Activated T-cell treated with anti-CD3 and anti-CD28 coated beads, Interleukin-2, amount 50 U/mL, for 24 hours (primary cell): ENCODE data around the gene ASPRV1.

Experiments used
- DNase-seq: peaks from one replicate; pipeline ENCODE4 v3.0.0-alpha.2; 2020
- H3K27ac Mint-ChIP-seq: 2 replicates; pipeline ENCODE4 v1.8.0; 2020; ENCODE audit warnings: mild to moderate bottlenecking, mixed read lengths
- H3K27me3 Mint-ChIP-seq: 2 replicates; pipeline ENCODE4 v1.8.0; 2020; ENCODE audit warnings: mixed read lengths
- H3K36me3 Mint-ChIP-seq: 2 replicates; pipeline ENCODE4 v1.8.0; 2020; ENCODE audit warnings: low read depth, mixed read lengths
- H3K4me1 Mint-ChIP-seq: 2 replicates; pipeline ENCODE4 v1.8.0; 2020; ENCODE audit warnings: low read depth, mixed read lengths
- H3K4me3 Mint-ChIP-seq: 2 replicates; pipeline ENCODE4 v1.8.0; 2020; ENCODE audit warnings: mild to moderate bottlenecking, moderate library complexity, mixed read lengths
- H3K9me3 Mint-ChIP-seq: 2 replicates; pipeline ENCODE4 v1.8.0; 2020; ENCODE audit warnings: mixed read lengths

The ASPRV1 gene

GRCh38 chr2:69994166-69994565 lies 32.7 kb upstream of the ASPRV1 start:
- no peaks in the 10 kb centered on the region for H3K27me3 Mint-ChIP-seq
- H3K36me3 Mint-ChIP-seq = peaks cover 21% of the 10 kb centered on the region
- DNase-seq = peak; percentile 16
- H3K9me3 Mint-ChIP-seq = no peaks in the 10 kb centered on the region
- H3K4me1 Mint-ChIP-seq = peaks cover 7% of the 10 kb centered on the region
- no peak overlapping the region for H3K4me3 Mint-ChIP-seq
- no peak overlapping the region for H3K27ac Mint-ChIP-seq

GRCh38 chr2:69993708-69994107 lies 32.3 kb upstream of the ASPRV1 start:
- Mint-ChIP-seq H3K4me1 (peaks cover 7% of the 10 kb centered on the region), H3K27ac (no peak overlapping the region), H3K9me3 (no peaks in the 10 kb centered on the region), H3K36me3 (peaks cover 21% of the 10 kb centered on the region), H3K27me3 (no peaks in the 10 kb centered on the region), H3K4me3 (no peak overlapping the region)
- no peak for DNase-seq

GRCh38 chr2:69993048-69993565 lies 31.7 kb upstream of the ASPRV1 start:
- Mint-ChIP-seq H3K27ac (no peak overlapping the region), H3K36me3 (peaks cover 21% of the 10 kb centered on the region), H3K27me3 (no peaks in the 10 kb centered on the region), H3K4me3 (no peak overlapping the region), H3K4me1 (peaks cover 10% of the 10 kb centered on the region), H3K9me3 (no peaks in the 10 kb centered on the region)
- DNase-seq = no peak

- Mint-ChIP-seq H3K9me3 (no peaks in the 10 kb centered on the region), H3K4me1 (peaks cover 12% of the 10 kb centered on the region), H3K36me3 (peaks cover 21% of the 10 kb centered on the region), H3K4me3 (no peak overlapping the region), H3K27me3 (no peaks in the 10 kb centered on the region), H3K27ac (no peak overlapping the region)
- DNase-seq = no peak
Measured at GRCh38 chr2:69992310-69993047, 31.0 kb upstream of the ASPRV1 start.

- Mint-ChIP-seq H3K36me3 (peaks cover 10% of the 10 kb centered on the region), H3K9me3 (no peaks in the 10 kb centered on the region), H3K4me3 (no peak overlapping the region), H3K27me3 (no peaks in the 10 kb centered on the region), H3K27ac (no peak overlapping the region), H3K4me1 (peaks cover 7% of the 10 kb centered on the region)
- DNase-seq = no peak
Measured at GRCh38 chr2:69989441-69990105, 28.1 kb upstream of the ASPRV1 start.

- Mint-ChIP-seq H3K4me3 (no peak overlapping the region), H3K27me3 (no peaks in the 10 kb centered on the region), H3K27ac (no peak overlapping the region), H3K36me3 (peaks cover 6% of the 10 kb centered on the region), H3K4me1 (peaks cover 7% of the 10 kb centered on the region), H3K9me3 (no peaks in the 10 kb centered on the region)
- no peak for DNase-seq
Measured at GRCh38 chr2:69989009-69989408, 27.6 kb upstream of the ASPRV1 start.

GRCh38 chr2:69988086-69988635 lies 26.7 kb upstream of the ASPRV1 start:
- no peaks in the 10 kb centered on the region for H3K9me3 Mint-ChIP-seq
- H3K27ac Mint-ChIP-seq = no peak overlapping the region
- H3K4me1 Mint-ChIP-seq = peaks cover 7% of the 10 kb centered on the region
- DNase-seq = no peak
- H3K4me3 Mint-ChIP-seq = no peak overlapping the region
- no peaks in the 10 kb centered on the region for H3K27me3 Mint-ChIP-seq
- peaks cover 2% of the 10 kb centered on the region for H3K36me3 Mint-ChIP-seq

GRCh38 chr2:69986691-69987090 lies 25.3 kb upstream of the ASPRV1 start:
- no peak for DNase-seq
- Mint-ChIP-seq H3K27ac (no peak overlapping the region), H3K9me3 (no peaks in the 10 kb centered on the region), H3K4me3 (no peak overlapping the region), H3K36me3 (no peaks in the 10 kb centered on the region), H3K4me1 (peaks cover 7% of the 10 kb centered on the region), H3K27me3 (no peaks in the 10 kb centered on the region)

GRCh38 chr2:69985688-69986087 lies 24.3 kb upstream of the ASPRV1 start:
- H3K4me1 Mint-ChIP-seq = peaks cover 7% of the 10 kb centered on the region
- no peak overlapping the region for H3K27ac Mint-ChIP-seq
- H3K27me3 Mint-ChIP-seq = no peaks in the 10 kb centered on the region
- H3K4me3 Mint-ChIP-seq = no peak overlapping the region
- H3K36me3 Mint-ChIP-seq = no peaks in the 10 kb centered on the region
- no peaks in the 10 kb centered on the region for H3K9me3 Mint-ChIP-seq
- DNase-seq = no peak

GRCh38 chr2:69985216-69985615 lies 23.8 kb upstream of the ASPRV1 start:
- DNase-seq = no peak
- Mint-ChIP-seq H3K9me3 (no peaks in the 10 kb centered on the region), H3K36me3 (no peaks in the 10 kb centered on the region), H3K27me3 (no peaks in the 10 kb centered on the region), H3K27ac (no peak overlapping the region), H3K4me1 (peaks cover 7% of the 10 kb centered on the region), H3K4me3 (no peak overlapping the region)

GRCh38 chr2:69983392-69983966 lies 22.0 kb upstream of the ASPRV1 start:
- peaks cover 7% of the 10 kb centered on the region for H3K4me1 Mint-ChIP-seq
- no peak for DNase-seq
- no peak overlapping the region for H3K4me3 Mint-ChIP-seq
- H3K36me3 Mint-ChIP-seq = no peaks in the 10 kb centered on the region
- H3K27ac Mint-ChIP-seq = no peak overlapping the region
- no peaks in the 10 kb centered on the region for H3K27me3 Mint-ChIP-seq
- no peaks in the 10 kb centered on the region for H3K9me3 Mint-ChIP-seq

- Mint-ChIP-seq H3K27ac (no peak overlapping the region), H3K27me3 (no peaks in the 10 kb centered on the region), H3K4me3 (no peak overlapping the region), H3K9me3 (no peaks in the 10 kb centered on the region), H3K36me3 (no peaks in the 10 kb centered on the region), H3K4me1 (peaks cover 7% of the 10 kb centered on the region)
- no peak for DNase-seq
Measured at GRCh38 chr2:69979902-69980807, 18.7 kb upstream of the ASPRV1 start.

GRCh38 chr2:69977906-69978482 lies 16.6 kb upstream of the ASPRV1 start:
- H3K27ac Mint-ChIP-seq = no peak overlapping the region

GRCh38 chr2:69977186-69977585 lies 15.8 kb upstream of the ASPRV1 start:
- Mint-ChIP-seq H3K4me3 (no peak overlapping the region), H3K36me3 (no peaks in the 10 kb centered on the region), H3K9me3 (no peaks in the 10 kb centered on the region), H3K27me3 (no peaks in the 10 kb centered on the region), H3K27ac (no peak overlapping the region), H3K4me1 (peaks cover 7% of the 10 kb centered on the region)
- no peak for DNase-seq

More at GRCh38 chr2:69977906-69978482, 16.6 kb upstream of the ASPRV1 start:
- Mint-ChIP-seq H3K27me3 (no peaks in the 10 kb centered on the region), H3K9me3 (no peaks in the 10 kb centered on the region), H3K36me3 (no peaks in the 10 kb centered on the region), H3K4me1 (peaks cover 7% of the 10 kb centered on the region), H3K4me3 (no peak overlapping the region)
- no peak for DNase-seq
